ENCODE measurements around the gene ZSCAN32.

ZSCAN32 gene

GRCh38 chr16:3400779-3401688, at the start of gene ZSCAN32, which contains the start of gene ZNF174:
Gene ZSCAN32, minus strand, starts transcription at chr16:3401004. Its CDS starts 3,447 bp downstream, at chr16:3397557.
Gene ZNF174, plus strand, starts transcription at chr16:3401215. Its CDS starts 790 bp downstream, at chr16:3402005.
- peak; percentile 97 for DNase-seq

GRCh38 chr16:3444032-3444388, 43.2 kb upstream of the ZSCAN32 start:
- DNase-seq = peak; percentile 53

GRCh38 chr16:3443108-3444031, 42.6 kb upstream of the ZSCAN32 start, which contains the start of the genes NAA60 and ZNF597:
Gene NAA60, plus strand, starts transcription at chr16:3443680. Its CDS starts 32,548 bp downstream, at chr16:3476228.
Gene ZNF597, minus strand, starts transcription at chr16:3443504. Its CDS starts 351 bp downstream, at chr16:3443153.
- peak; percentile 92 for DNase-seq

- DNase-seq = no peak
Observed at GRCh38 chr16:3439637-3440036, 38.8 kb upstream of the ZSCAN32 start.

- DNase-seq = no peak
Observed at GRCh38 chr16:3434373-3434772, 33.6 kb upstream of the ZSCAN32 start.

GRCh38 chr16:3431779-3432219, 31.0 kb upstream of the ZSCAN32 start:
- DNase-seq = peak; percentile 59

GRCh38 chr16:3413730-3414379, 13.1 kb upstream of the ZSCAN32 start:
- DNase-seq = no peak

GRCh38 chr16:3408561-3409197, 7.9 kb upstream of the ZSCAN32 start:
- DNase-seq = no peak

- no peak for DNase-seq
Observed at GRCh38 chr16:3401719-3402397, 1.1 kb upstream of the ZSCAN32 start.

GRCh38 chr16:3400446-3400778, 392 bp downstream of the ZSCAN32 start:
- peak; percentile 40 for DNase-seq

GRCh38 chr16:3389663-3390338, 11.0 kb downstream of the ZSCAN32 start:
- no peak for DNase-seq

- DNase-seq = no peak
Observed at GRCh38 chr16:3388325-3388724, 12.5 kb downstream of the ZSCAN32 start.

GRCh38 chr16:3383045-3383448, 17.8 kb downstream of the ZSCAN32 start:
- no peak for DNase-seq

GRCh38 chr16:3377917-3378316, 22.9 kb downstream of the ZSCAN32 start:
- no peak for DNase-seq

GRCh38 chr16:3375680-3376079, 25.1 kb downstream of the ZSCAN32 start:
- DNase-seq = no peak

GRCh38 chr16:3369073-3369472, 31.7 kb downstream of the ZSCAN32 start:
- no peak for DNase-seq

GRCh38 chr16:3364774-3365427, 35.9 kb downstream of the ZSCAN32 start:
- DNase-seq = peak; percentile 95

GRCh38 chr16:3363793-3364192, 37.0 kb downstream of the ZSCAN32 start:
- DNase-seq = peak; percentile 23

GRCh38 chr16:3362931-3363330, 37.9 kb downstream of the ZSCAN32 start:
- DNase-seq = no peak

- DNase-seq = no peak
Observed at GRCh38 chr16:3358871-3359270, 41.9 kb downstream of the ZSCAN32 start.
